HG02981 (cell line): ENCODE measurements around the gene PSMB3.
"Not testable (repeated sequence)": the region's sequence is repeated elsewhere in the genome, so short reads cannot be mapped to it uniquely, and the experiment has no call there.

Source experiments
- ATAC-seq: cut with Tn5 transposase; IDR thresholded peaks from one replicate; pipeline ENCODE4 v1.9.1; 2021; ENCODE audit warnings: mild to moderate bottlenecking, moderate library complexity; ENCODE audit not compliant: unreplicated experiment

PSMB3 gene

DNA sequence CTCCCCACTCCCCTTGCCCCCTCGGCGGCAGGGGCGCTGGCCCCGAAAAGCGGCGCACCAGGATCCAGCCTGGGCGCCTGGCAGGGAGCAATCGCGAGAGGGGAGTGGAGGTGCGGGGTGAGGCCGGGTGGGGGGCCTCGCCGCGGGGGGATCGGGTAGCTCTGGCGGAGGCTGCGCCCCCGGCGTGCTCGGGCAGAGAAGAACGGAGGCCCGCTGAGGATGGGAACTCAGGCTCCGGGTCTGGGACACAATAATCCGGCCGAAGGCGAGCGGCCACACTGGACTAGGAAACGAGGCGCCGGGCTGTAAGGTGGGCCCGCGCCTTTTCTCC lies 3.7 kb upstream of the PSMB3 start:
- no peak for ATAC-seq

DNA sequence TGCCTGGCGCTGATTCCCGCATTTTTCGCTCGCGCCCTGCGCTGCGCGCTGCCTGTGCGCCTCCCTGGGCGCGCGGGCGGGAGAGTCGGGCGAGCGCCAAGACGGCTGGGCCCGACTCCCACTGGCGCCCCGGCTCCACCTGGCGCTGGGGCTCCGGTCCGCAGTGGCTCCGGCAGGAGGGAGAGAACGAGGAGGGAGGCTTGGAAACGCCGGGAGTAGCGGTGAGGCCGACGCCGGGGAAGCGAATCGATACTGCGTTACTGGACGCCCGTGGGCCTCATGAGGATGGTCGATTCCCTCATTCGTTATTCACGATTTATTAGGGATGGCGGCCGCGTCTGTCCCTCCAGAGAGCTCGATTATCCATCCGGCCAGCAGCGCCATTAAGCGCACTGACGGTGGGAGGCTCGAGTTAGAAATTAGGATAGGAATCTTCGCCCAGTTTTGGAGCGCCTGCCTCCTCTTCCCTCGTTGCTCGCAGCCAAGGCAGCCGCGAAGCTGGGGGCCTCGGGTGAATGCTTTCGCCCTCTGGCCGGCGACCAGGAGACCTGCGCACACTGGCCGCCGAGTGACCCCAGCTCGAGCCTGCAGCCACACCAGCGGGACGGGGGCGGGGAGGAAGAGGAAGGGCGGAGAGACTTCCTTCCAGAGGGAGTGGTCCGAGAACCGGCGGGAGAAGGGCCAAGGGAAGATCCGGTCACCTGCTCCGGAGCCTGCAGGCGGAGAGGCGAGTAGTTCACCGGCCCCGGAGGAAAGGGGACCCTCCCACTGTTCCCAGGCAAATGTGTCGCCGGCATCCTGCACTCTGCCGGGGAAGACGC lies 3.1 kb upstream of the PSMB3 start:
- no peak for ATAC-seq

GRCh38 chr17:38750044-38750311 lies 2.6 kb upstream of the PSMB3 start:
- ATAC-seq = no peak

GRCh38 chr17:38750312-38751121 lies 2.0 kb upstream of the PSMB3 start:
- ATAC-seq = no peak

DNA sequence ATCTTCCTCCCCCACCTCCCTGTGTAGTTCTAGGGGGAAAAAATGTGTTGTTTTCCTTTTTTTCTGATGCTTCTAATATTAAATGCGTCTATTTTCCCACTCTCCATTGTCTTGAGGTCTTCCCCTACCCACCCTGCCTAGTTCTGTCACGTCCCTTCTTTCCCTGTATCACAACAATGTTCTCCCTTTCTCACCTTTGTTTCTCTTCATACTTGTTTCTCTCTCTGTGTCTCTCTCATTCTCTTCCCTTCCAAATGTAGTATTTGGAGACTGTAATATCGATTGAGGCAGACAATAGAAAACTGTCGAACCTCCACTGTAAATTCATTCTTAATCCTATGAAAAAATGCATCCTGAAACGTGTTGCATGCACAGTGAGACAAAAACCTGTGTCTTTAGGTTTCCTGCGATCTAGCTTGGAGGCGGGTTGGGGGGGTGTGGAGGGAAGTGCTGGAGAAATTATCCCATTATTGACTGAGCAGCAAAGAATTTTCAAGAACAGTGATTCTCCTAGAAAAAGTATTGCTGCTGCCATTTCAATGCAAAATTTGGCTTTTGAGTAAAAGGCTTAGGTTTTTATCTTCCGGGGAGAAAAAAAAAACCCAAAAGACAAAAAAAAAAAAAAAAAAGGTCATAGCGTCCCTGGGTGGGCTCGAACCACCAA lies 1.3 kb upstream of the PSMB3 start:
- ATAC-seq = no peak

DNA sequence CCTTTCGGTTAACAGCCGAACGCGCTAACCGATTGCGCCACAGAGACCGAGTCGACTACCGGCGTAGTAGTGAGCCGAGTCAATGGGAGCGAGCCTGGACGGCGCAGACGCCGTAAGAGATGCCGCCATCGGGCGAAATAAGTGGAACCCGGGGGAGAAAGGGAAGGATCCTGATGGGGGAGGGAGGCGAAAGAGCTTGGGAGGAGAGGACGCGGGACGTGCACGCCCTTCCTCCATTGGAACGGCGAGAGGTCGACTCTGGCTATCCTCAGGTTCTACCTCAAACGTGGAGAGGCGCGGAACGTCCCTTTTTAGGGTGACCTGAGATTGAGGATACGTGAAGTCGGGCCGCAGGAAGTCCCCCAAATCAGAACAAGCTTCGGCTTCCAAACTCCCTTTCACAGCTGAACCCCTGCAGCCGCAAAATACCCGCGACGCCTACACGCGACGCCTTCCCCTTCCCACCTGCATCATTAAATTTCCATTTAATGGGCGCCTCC lies 683 bp upstream of the PSMB3 start:
- ATAC-seq = peak; percentile 16

GRCh38 chr17:38753071-38753506 lies 548 bp downstream of the PSMB3 start:
- no peak for ATAC-seq

GRCh38 chr17:38761612-38762011 lies 9.1 kb downstream of the PSMB3 start:
- no peak for ATAC-seq

- ATAC-seq = no peak
These were observed 9.7 kb downstream of the PSMB3 start for GRCh38 chr17:38762231-38762630.

DNA sequence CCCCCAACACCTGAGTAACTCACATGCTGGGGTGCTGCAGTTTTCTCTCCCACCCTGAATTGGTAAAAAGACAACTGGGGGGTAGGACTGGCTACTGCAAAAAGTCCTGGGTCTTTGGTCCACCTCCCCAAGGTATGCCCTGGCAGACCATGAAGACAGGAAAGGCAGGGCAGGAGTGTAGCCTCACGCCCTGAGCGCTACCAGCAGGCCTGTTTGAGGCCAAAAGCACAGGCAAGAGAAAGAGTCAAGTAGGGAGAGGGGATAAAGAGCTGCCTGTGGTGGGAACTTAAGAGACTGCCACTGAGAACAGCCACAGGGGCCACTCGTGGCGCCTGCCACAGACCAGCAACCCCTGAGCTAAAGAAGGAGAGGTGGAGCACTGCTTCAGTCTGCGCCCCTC lies 13.8 kb downstream of the PSMB3 start:
- no peak for ATAC-seq

DNA sequence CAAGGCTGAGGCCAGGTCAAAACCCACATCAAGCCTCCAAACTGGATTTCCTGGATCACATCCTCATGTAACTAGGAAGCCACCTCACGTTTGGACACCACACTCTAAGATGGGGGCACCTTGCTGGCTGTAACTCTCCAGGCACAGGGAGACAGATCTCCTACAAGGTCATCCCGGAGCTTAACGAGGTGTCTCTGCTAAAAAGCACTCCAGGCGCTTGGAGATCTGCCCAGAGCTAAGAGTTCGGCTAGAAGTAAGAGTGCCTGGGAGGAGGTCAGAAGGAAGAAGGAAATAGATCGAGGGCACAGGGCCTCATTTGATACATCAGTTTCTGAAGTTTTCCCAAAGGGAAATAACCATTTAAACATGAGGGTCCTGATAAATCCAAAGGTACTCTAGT lies 15.9 kb downstream of the PSMB3 start:
- ATAC-seq = no peak

- no peak for ATAC-seq
These were observed 20.7 kb downstream of the PSMB3 start for GRCh38 chr17:38773258-38773657.

GRCh38 chr17:38777641-38778250 lies 25.2 kb downstream of the PSMB3 start:
- no peak for ATAC-seq

DNA sequence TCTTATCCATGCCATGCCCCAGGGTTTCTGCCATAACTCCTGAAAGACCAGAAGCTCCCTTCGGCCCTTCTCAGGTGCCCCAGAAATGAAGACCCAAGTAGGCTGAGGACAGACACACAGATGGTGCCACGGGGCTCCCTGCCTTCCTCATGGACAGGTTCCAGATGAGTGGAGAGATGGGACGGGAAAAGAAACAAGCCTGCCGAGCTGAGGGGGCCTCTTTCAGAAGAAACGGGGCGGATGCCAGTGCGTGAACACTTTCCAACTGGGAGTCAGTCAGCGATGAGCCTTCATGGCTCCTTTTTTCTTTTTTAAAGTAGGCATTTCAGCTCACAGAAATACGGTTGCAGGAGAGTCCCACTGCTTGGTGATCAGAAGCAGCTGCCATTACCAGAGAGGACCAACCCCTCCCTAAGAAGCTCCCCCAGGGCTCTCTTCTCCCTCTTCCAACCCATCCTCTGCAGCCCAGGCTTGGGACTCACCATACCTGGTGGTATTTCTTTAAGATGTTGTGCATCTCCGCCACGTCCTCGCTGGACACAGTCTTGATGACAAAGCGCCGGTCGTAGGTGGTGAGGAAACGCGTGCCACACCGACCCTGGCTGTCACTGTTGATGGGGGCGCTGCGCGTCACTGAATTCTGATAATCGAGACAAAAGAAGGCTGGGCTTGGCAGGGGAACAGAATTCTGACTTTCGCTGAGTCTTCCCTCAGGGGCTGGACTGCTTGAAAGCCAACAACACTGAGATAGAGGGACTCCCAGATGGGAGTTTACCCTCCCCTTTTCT lies 27.6 kb downstream of the PSMB3 start:
- no peak for ATAC-seq

GRCh38 chr17:38783227-38783626 lies 30.7 kb downstream of the PSMB3 start:
- no peak for ATAC-seq

GRCh38 chr17:38786372-38786771 lies 33.8 kb downstream of the PSMB3 start:
- no peak for ATAC-seq

DNA sequence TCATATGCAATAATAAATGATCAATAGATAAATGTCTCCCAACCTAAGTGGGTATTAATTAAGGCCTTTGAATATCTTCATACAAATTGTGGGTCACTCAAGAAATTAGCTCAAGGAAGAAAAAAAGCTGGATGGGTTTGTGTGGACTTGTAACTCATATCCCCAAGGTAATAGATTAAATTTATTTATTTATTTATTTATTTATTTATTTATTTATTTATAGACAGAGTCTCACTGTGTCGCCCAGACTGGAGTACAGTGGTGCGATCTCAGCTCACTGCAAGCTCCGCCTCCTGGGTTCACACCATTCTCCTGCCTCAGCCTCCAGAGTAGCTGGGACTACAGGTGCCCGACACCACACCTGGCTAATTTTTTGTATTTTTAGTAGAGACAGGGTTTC lies 35.5 kb downstream of the PSMB3 start:
- ATAC-seq = not testable (repeated sequence)

DNA sequence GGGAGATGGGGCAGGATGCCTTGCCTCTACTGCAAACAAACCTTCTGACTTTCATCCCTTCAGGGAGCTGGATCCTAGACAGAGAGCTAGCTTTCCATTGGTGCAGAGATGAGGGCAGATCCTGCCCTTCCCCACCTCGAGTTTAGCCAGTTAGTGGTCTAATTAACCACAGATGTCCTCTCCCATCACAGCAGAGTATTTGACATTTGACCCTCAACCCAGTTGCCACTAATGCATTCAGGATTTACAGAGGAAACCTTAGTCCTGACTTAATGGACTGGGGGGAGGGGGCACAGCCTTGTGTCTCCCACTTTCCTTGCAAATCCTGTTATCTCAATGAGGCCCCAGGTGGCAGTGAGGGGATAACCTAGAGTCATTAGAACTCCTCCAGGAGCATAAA lies 36.6 kb downstream of the PSMB3 start:
- no peak for ATAC-seq

DNA sequence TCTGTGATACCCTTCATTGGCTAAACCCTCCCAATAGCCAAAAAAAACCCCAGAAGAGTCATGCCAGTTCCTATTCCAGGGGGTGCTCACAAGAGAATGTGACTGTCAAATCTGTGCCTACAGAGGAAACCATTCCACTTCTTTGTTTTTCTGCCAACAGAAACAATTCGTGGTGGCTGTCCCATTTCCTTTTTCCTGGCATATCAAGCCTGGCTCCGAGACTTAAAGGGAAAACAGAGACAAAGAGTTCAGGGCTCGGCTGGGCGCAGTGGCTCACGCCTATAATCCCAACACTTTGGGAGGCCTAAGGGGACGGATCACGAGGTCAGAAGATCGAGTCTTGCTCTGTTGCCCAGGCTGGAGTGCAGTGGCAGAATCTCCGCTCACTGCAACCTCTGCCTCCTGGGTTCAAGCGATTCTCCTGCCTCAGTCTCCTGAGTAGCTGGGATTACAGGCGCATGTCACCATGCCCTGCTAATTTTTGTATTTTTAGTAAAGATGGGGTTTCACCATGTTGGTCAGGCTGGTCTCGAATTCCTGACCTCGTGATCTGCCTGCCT lies 37.7 kb downstream of the PSMB3 start:
- not testable (repeated sequence) for ATAC-seq

GRCh38 chr17:38791162-38791561 lies 38.6 kb downstream of the PSMB3 start:
- ATAC-seq = no peak
